Measurements from ENCODE around the gene TMEM61. TPM values are rescaled to one million over a fixed set of nuclear protein-coding genes. Genes with fewer than 3 reads are reported as not detected.

The TMEM61 gene
- polyA plus RNA-seq, 1 experiment, result not detected

- DNase-seq (ENCODE audit: low read depth), result no peak
- Histone ChIP-seq H3K36me3 (ENCODE audit: control insufficient read depth, insufficient read depth, low read length) (no peaks in the 10 kb centered on the region), H3K27me3 (ENCODE audit: control insufficient read depth, insufficient read depth, low read length) (no peaks in the 10 kb centered on the region), H3K4me3 (ENCODE audit: low read depth, low read length) (no peak overlapping the region)
- POLR2A ChIA-PET, result no interaction called here
- CTCF ChIA-PET, result interaction anchor here (1.7 kb wide), 1 partner anchor 18 kb away, joined by 7 read pairs; no protein-coding TSS in a partner anchor
- no peak for TF ChIP-seq CTCF (IDR thresholded peaks at IDR 0.05; ENCODE audit: insufficient read depth, low read depth, low read length)
Observed at GRCh38 chr1:54968551-54968950, 11.9 kb upstream of the TMEM61 start.

- no peaks in the 10 kb centered on the region for H3K36me3 ChIP-seq (ENCODE audit: control insufficient read depth, insufficient read depth, low read length)
- POLR2A ChIA-PET, result no interaction called here
- TF ChIP-seq CTCF (IDR thresholded peaks at IDR 0.05; ENCODE audit: insufficient read depth, low read depth, low read length), result no peak
- H3K27me3 ChIP-seq (ENCODE audit: control insufficient read depth, insufficient read depth, low read length), result no peaks in the 10 kb centered on the region
- DNase-seq (ENCODE audit: low read depth), result no peak
- CTCF ChIA-PET, result interaction anchor here (1.7 kb wide), 1 partner anchor 19 kb away, joined by 7 read pairs; no protein-coding TSS in a partner anchor
- no peak overlapping the region for H3K4me3 ChIP-seq (ENCODE audit: low read depth, low read length)
Observed at GRCh38 chr1:54969879-54970278, 10.5 kb upstream of the TMEM61 start.

GRCh38 chr1:54970901-54971300 is 9.5 kb upstream of the TMEM61 start:
- Histone ChIP-seq H3K36me3 (ENCODE audit: control insufficient read depth, insufficient read depth, low read length) (no peaks in the 10 kb centered on the region), H3K4me3 (ENCODE audit: low read depth, low read length) (no peak overlapping the region), H3K27me3 (ENCODE audit: control insufficient read depth, insufficient read depth, low read length) (no peaks in the 10 kb centered on the region)
- ChIA-PET POLR2A (no interaction called here), CTCF (interaction anchor here (2.8 kb wide), 1 partner anchor 51 kb away, joined by 14 read pairs; no protein-coding TSS in a partner anchor)
- no peak for DNase-seq (ENCODE audit: low read depth)
- TF ChIP-seq CTCF (IDR thresholded peaks at IDR 0.05; ENCODE audit: insufficient read depth, low read depth, low read length), result no peak

DNA sequence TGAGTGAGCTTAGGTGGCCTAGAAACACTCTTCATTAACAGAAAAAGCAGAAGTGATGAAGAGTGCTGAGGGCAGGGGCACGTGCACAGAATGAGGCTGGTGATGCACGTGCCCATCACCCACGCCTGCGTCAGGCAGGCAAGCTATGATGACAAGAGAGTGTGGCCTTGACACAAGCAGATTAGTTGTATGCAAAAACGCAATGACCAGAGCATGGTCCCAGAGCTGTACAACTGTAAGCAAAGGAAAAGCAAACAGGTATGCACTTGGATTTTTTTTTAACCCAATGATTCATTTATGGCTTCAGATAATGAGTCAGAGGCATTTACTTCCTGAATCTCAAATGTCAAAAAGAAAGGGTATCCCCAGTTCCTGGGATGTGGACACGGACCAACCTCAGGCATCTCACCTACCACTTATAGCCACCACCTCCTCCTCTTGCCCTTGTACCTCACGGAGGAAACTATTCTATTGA is 9.1 kb upstream of the TMEM61 start:
- ChIA-PET CTCF (interaction anchor here (2.3 to 2.8 kb wide), 2 partner anchors 44 to 51 kb away, joined by 8 to 14 read pairs; no protein-coding TSS in a partner anchor), POLR2A (no interaction called here)
- no peak for TF ChIP-seq CTCF (IDR thresholded peaks at IDR 0.05; ENCODE audit: insufficient read depth, low read depth, low read length)
- Histone ChIP-seq H3K36me3 (ENCODE audit: control insufficient read depth, insufficient read depth, low read length) (no peaks in the 10 kb centered on the region), H3K4me3 (ENCODE audit: low read depth, low read length) (no peak overlapping the region), H3K27me3 (ENCODE audit: control insufficient read depth, insufficient read depth, low read length) (no peaks in the 10 kb centered on the region)
- DNase-seq (ENCODE audit: low read depth), result no peak

DNA sequence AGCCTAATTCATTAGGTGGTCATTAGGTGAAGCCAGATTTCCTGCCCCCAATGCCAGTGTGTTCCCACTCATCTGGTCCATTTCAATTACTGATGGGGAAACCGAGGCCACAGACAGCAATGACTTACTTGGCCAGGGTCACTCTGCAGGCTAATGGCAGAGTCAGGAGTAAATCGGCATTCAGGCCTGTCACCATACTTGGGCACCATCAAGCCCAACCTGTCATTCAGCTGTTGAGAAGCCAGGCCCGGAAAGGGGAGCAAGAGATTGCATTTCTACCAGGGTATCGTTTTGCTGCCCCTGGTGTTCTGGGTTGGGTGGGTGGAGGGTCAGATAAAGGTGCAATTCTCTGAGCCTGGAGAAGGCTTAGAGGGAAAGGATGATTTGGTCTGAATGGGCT is 8.0 kb upstream of the TMEM61 start:
- Histone ChIP-seq H3K27me3 (ENCODE audit: control insufficient read depth, insufficient read depth, low read length) (no peaks in the 10 kb centered on the region), H3K36me3 (ENCODE audit: control insufficient read depth, insufficient read depth, low read length) (no peaks in the 10 kb centered on the region), H3K4me3 (ENCODE audit: low read depth, low read length) (no peak overlapping the region)
- CTCF ChIA-PET, result interaction anchor here (1.2 to 2.8 kb wide), 14 partner anchors 8 to 49 kb away, joined by 3 to 15 read pairs (median 7); no protein-coding TSS in a partner anchor
- no peak for DNase-seq (ENCODE audit: low read depth)
- TF ChIP-seq CTCF (IDR thresholded peaks at IDR 0.05; ENCODE audit: insufficient read depth, low read depth, low read length), result no peak
- POLR2A ChIA-PET, result no interaction called here
